OCI-LY1 (cell line): ENCODE measurements around the gene CAPN14.
A peak's percentile ranks its signal among the peaks of the same experiment; 100 is the strongest.

Source experiments
- H2AFZ ChIP-seq: fragments of 200-600 bp; sonication (generic), shearing (Covaris generic); 2 replicates; pipeline ENCODE4 v1.6.0; 2014; ENCODE audit warnings: antibody characterized with exemption, mild to moderate bottlenecking, low read length
- H3F3A ChIP-seq: fragments of 200-600 bp; sonication (generic), shearing (Covaris generic); 2 replicates; pipeline ENCODE4 v1.6.0; 2014; ENCODE audit warnings: mild to moderate bottlenecking, antibody characterized with exemption, low read length, moderate library complexity; ENCODE audit not compliant: insufficient read depth
- H3K27ac ChIP-seq: fragments of 200-600 bp; sonication (generic); 2 replicates; pipeline ENCODE4 v1.5.1; 2014; ENCODE audit warnings: low read length, mixed run types, mild to moderate bottlenecking, low read depth; ENCODE audit not compliant: poor library complexity, severe bottlenecking
- H3K27me3 ChIP-seq: fragments of 200-600 bp; sonication (generic); 2 replicates; pipeline ENCODE4 v1.6.0; 2014; ENCODE audit warnings: antibody characterized with exemption, mild to moderate bottlenecking, low read length, moderate library complexity; ENCODE audit not compliant: insufficient read depth
- H3K36me3 ChIP-seq: fragments of 200-600 bp; sonication (generic); 2 replicates; pipeline ENCODE4 v1.6.1; 2014; ENCODE audit warnings: mild to moderate bottlenecking, antibody characterized with exemption, low read length, moderate library complexity, mixed read lengths; ENCODE audit not compliant: insufficient read depth
- H3K4me1 ChIP-seq: fragments of 200-600 bp; sonication (generic); 2 replicates; pipeline ENCODE4 v1.5.1; 2014; ENCODE audit warnings: mild to moderate bottlenecking, low read length, moderate library complexity; ENCODE audit not compliant: insufficient read depth, severe bottlenecking
- H3K4me2 ChIP-seq: fragments of 200-600 bp; sonication (generic), shearing (Covaris generic); 2 replicates; pipeline ENCODE4 v1.6.1; 2014; ENCODE audit warnings: low read length
- H3K4me3 ChIP-seq: fragments of 200-600 bp; sonication (generic); 2 replicates; pipeline ENCODE4 v1.5.1; 2014; ENCODE audit warnings: low read length, low read depth, mild to moderate bottlenecking, mixed read lengths; ENCODE audit not compliant: poor library complexity, severe bottlenecking
- H3K79me2 ChIP-seq: fragments of 200-600 bp; shearing (Covaris generic); 2 replicates; pipeline ENCODE4 v1.6.1; 2016; ENCODE audit warnings: mixed run types, low read length, mixed read lengths; ENCODE audit not compliant: insufficient read depth
- H3K9ac ChIP-seq: fragments of 200-600 bp; sonication (generic), shearing (Covaris generic); 2 replicates; pipeline ENCODE4 v1.6.1; 2014; ENCODE audit warnings: mild to moderate bottlenecking, low read length, mixed read lengths
- H3K9me2 ChIP-seq: fragments of 200-600 bp; sonication (generic), shearing (Covaris generic); 2 replicates; pipeline ENCODE4 v1.6.1; 2014; ENCODE audit warnings: low read depth, mild to moderate bottlenecking, low read length, mixed read lengths
- H3K9me3 ChIP-seq: fragments of 200-600 bp; shearing (Covaris generic); 2 replicates; pipeline ENCODE4 v1.6.1; 2014; ENCODE audit warnings: low read length, mixed read lengths
- H4K20me1 ChIP-seq: fragments of 200-600 bp; sonication (generic), shearing (Covaris generic); 2 replicates; pipeline ENCODE4 v1.6.0; 2016; ENCODE audit warnings: mild to moderate bottlenecking, low read length; ENCODE audit not compliant: insufficient read depth
- EZH2 ChIP-seq: fragments of 200-600 bp; sonication (generic), shearing (Covaris generic); IDR thresholded peaks from 2 replicates; pipeline ENCODE4 v1.8.0; 2017; ENCODE audit warnings: borderline replicate concordance, mixed run types, mild to moderate bottlenecking, antibody characterized with exemption, low read length, moderate library complexity, mixed read lengths
- TF ChIP-seq, protein P1 (sequence below): fragments of 200-600 bp; sonication (generic), shearing (Covaris generic); IDR thresholded peaks from 2 replicates; pipeline ENCODE4 v1.5.1; 2017; ENCODE audit warnings: mild to moderate bottlenecking, antibody characterized with exemption, low read length, moderate library complexity, mixed read lengths

The CAPN14 gene

DNA sequence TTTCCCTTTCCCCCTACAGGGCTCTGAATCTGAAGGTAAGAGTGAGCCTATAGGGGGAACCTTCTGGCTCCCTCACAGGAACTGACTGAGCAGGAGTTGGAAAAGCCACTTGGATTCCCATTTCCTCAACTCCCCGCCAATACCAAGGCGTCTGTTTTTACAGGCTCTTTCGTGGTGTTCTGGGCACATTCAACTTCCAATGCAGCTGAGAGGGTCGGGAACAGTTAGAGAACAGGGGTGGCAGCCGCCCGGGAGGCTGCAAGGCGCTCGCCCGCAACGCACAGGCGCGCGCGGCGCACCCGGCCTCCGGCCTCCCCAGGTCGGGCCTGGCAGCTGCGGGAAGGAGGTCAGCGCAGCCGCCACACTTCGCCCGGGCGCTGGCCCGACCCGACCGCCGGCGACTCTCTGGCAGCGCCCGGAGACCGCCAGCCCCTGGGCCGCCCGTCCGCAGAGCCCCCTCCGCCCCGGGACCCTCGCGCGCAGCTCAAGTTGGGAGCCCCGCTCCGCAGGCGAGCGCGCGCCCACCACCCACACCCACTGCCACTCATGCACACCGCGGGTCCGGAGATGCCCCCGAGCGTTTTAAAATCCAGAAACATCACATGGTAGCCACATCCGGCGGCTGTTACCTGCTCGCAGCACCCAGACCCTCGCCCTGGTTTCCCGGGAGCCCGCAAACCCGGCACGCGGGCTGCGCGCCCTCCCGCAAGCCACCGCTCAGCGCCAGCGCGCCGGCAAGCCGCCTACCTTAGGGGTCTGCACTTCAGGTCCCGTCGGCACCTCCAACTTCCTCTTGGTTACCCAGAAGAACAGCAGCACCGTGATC is 79.9 kb downstream of the CAPN14 start:
- no peak overlapping the region for H3K27ac ChIP-seq
- H4K20me1 ChIP-seq, result no peaks in the 10 kb centered on the region
- no peak overlapping the region for H3K9ac ChIP-seq
- H3K4me1 ChIP-seq, result peaks cover 6% of the 10 kb centered on the region
- TF ChIP-seq, protein P1, sequence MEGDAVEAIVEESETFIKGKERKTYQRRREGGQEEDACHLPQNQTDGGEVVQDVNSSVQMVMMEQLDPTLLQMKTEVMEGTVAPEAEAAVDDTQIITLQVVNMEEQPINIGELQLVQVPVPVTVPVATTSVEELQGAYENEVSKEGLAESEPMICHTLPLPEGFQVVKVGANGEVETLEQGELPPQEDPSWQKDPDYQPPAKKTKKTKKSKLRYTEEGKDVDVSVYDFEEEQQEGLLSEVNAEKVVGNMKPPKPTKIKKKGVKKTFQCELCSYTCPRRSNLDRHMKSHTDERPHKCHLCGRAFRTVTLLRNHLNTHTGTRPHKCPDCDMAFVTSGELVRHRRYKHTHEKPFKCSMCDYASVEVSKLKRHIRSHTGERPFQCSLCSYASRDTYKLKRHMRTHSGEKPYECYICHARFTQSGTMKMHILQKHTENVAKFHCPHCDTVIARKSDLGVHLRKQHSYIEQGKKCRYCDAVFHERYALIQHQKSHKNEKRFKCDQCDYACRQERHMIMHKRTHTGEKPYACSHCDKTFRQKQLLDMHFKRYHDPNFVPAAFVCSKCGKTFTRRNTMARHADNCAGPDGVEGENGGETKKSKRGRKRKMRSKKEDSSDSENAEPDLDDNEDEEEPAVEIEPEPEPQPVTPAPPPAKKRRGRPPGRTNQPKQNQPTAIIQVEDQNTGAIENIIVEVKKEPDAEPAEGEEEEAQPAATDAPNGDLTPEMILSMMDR, result no peak
- TF ChIP-seq EZH2, result no peak
- no peak overlapping the region for H2AFZ ChIP-seq
- no peaks in the 10 kb centered on the region for H3K9me2 ChIP-seq
- H3K9me3 ChIP-seq, result no peaks in the 10 kb centered on the region
- H3K36me3 ChIP-seq, result no peaks in the 10 kb centered on the region
- H3F3A ChIP-seq, result no peaks in the 10 kb centered on the region
- H3K4me2 ChIP-seq, result peak overlapping the region; percentile 43
- H3K27me3 ChIP-seq, result no peaks in the 10 kb centered on the region
- no peaks in the 10 kb centered on the region for H3K79me2 ChIP-seq
- H3K4me3 ChIP-seq, result peak overlapping the region; percentile 43

DNA sequence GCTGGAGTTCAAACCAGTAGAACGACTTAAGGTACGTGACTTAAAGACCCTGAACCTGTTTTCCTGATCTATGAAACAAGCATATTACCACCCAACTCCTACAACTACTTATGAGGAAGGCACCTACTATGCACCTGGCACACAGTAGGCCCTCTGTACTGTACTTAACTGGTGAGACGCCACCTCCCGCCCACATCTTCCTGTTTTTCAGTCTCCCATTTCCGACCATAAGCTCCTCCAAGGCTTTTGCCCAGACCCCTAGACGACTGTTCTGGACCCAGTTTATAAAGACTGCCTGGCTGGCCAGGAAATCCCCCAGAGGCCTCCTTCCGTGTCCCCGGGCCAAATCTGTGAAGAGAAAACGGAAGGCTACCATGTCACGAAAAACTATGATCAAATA is 80.6 kb downstream of the CAPN14 start:
- Histone ChIP-seq H4K20me1 (no peaks in the 10 kb centered on the region), H3K9ac (no peak overlapping the region), H3F3A (no peaks in the 10 kb centered on the region), H3K9me2 (no peaks in the 10 kb centered on the region), H3K79me2 (no peaks in the 10 kb centered on the region), H3K4me1 (peaks cover 6% of the 10 kb centered on the region), H3K4me2 (no peak overlapping the region), H3K4me3 (no peak overlapping the region), H3K27me3 (no peaks in the 10 kb centered on the region), H3K27ac (no peak overlapping the region), H3K36me3 (no peaks in the 10 kb centered on the region), H3K9me3 (no peaks in the 10 kb centered on the region), H2AFZ (no peak overlapping the region)
- TF ChIP-seq, protein P1, result no peak
- TF ChIP-seq EZH2, result no peak

DNA sequence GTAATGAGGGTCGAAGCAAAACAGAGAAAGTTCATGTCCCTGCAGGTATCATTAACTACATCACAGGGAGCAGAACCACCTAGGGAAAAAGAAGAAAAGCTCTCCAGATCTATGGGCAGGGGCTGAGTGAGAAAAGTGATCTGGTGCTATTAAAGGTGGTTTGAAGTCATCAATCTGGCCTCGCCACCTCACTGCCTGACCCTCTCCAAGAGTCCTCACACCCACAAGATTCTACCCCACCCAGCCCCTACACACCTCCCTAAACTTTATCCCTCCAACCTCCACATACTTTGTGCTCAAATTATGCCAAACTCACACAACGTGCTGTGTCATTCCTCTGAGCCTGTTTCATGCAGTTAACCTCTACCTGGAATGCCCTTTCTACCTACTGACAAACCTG is 81.3 kb downstream of the CAPN14 start:
- Histone ChIP-seq H3K4me3 (no peak overlapping the region), H3K9me2 (no peaks in the 10 kb centered on the region), H3K9ac (no peak overlapping the region), H3K36me3 (no peaks in the 10 kb centered on the region), H3F3A (no peaks in the 10 kb centered on the region), H2AFZ (no peak overlapping the region), H4K20me1 (no peaks in the 10 kb centered on the region), H3K4me1 (peaks cover 6% of the 10 kb centered on the region), H3K79me2 (no peaks in the 10 kb centered on the region), H3K9me3 (no peaks in the 10 kb centered on the region), H3K27ac (no peak overlapping the region), H3K27me3 (no peaks in the 10 kb centered on the region), H3K4me2 (no peak overlapping the region)
- no peak for TF ChIP-seq EZH2
- TF ChIP-seq, protein P1, result no peak
